A673 (cell line): ENCODE measurements around the gene GNAT2.

Experiments used
- CTCF ChIP-seq: fragments of 300-800, 200-600 bp; sonication (generic); conservative IDR thresholded peaks from 2 replicates; pipeline ENCODE4 v1.5.1; 2017; ENCODE audit warnings: low read depth, mild to moderate bottlenecking, antibody characterized with exemption, low read length, moderate library complexity, mixed read lengths
- EZH2 ChIP-seq: fragments of 200-600 bp; sonication (generic); IDR thresholded peaks from 2 replicates; pipeline ENCODE4 v1.6.1; 2017; ENCODE audit warnings: borderline replicate concordance, low read depth, mild to moderate bottlenecking, mixed read lengths, antibody characterized with exemption, low read length; ENCODE audit not compliant: poor library complexity, severe bottlenecking

GRCh38 chr1:109618661-109619575, 498 bp downstream of the GNAT2 start:
- TF ChIP-seq CTCF (no peak), EZH2 (no peak)
